ENCODE results near the gene NUAK2.
"Not testable (repeated sequence)": the region's sequence is repeated elsewhere in the genome, so short reads cannot be mapped to it uniquely, and the experiment has no call there.

The NUAK2 gene

DNA sequence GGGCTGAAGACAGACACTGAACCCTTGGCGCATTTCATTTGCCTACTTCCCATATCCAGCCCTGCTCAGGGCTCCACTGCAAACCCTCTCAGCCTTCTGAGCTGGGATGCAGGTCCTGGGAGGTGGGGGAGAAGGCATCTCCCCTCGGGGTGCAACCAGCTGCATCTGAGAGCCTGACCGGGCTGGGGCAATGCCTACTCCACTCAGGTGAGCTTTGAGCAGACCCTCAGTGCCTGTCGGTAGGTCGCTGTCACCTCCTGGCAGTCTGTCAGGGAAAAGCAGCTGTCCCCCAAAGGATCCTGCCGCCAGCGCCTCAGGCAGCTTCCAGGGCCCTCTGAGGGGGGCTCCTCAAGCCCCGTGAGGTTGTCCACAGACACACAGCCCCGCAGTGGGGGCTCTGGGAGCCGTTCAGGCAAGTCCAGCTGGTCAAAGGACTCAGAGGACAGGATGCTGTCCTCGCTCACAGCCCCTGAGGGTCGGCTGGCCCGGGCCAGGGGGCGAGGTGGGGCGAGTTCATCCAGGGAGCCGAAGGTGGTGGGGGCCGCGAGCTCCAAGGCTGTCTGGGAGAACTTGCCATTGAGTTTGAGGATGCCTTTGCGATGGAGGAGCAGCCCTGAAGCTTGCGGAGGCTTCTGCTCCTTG is 18.2 kb downstream of the NUAK2 start:
- no peak for DNase-seq (ENCODE audit: low read depth)
- TF ChIP-seq, protein P1, sequence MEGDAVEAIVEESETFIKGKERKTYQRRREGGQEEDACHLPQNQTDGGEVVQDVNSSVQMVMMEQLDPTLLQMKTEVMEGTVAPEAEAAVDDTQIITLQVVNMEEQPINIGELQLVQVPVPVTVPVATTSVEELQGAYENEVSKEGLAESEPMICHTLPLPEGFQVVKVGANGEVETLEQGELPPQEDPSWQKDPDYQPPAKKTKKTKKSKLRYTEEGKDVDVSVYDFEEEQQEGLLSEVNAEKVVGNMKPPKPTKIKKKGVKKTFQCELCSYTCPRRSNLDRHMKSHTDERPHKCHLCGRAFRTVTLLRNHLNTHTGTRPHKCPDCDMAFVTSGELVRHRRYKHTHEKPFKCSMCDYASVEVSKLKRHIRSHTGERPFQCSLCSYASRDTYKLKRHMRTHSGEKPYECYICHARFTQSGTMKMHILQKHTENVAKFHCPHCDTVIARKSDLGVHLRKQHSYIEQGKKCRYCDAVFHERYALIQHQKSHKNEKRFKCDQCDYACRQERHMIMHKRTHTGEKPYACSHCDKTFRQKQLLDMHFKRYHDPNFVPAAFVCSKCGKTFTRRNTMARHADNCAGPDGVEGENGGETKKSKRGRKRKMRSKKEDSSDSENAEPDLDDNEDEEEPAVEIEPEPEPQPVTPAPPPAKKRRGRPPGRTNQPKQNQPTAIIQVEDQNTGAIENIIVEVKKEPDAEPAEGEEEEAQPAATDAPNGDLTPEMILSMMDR (conservative IDR thresholded peaks at IDR 0.05; ENCODE audit: low read depth, low read length) = no peak
- H3K4me3 ChIP-seq (ENCODE audit: low read length) = no peak overlapping the region

DNA sequence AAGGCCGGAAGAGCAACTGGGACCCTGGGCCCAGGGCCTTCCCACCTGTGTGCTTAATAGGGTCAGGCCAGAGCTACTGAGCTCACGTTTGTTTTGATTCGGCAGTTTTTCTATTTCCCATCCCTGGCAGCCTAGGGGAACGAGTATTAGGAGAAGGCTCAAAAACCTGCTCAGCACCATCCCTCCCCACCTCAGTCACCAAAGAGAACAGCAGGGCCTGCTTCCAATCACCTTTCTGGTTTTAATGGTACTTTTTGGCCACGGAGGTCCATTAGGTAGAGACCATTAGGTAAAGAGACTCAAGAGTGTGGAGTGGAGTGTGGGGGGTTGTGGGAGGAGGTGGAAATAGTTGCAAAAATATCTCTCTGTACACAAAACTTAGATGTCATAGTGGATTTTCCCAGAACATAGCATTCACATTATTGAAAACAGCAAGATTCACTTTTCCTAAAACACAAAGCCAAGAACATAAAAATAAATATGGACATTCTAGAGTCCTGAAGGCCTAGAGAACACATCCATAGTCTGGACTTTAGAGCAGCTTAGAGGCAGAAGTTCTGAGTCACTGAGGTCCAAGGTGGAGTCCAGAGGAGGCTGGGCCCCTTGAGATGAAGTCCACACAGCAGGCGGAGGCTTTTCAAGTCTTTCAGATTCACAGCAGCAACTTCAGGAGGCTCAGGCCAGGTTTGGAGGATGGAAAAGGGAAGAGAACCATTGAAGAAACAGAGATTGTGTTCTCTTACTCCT is 19.5 kb downstream of the NUAK2 start:
- TF ChIP-seq, protein P1 (conservative IDR thresholded peaks at IDR 0.05; ENCODE audit: low read depth, low read length) = no peak
- DNase-seq (ENCODE audit: low read depth) = no peak
- H3K4me3 ChIP-seq (ENCODE audit: low read length) = no peak overlapping the region

DNA sequence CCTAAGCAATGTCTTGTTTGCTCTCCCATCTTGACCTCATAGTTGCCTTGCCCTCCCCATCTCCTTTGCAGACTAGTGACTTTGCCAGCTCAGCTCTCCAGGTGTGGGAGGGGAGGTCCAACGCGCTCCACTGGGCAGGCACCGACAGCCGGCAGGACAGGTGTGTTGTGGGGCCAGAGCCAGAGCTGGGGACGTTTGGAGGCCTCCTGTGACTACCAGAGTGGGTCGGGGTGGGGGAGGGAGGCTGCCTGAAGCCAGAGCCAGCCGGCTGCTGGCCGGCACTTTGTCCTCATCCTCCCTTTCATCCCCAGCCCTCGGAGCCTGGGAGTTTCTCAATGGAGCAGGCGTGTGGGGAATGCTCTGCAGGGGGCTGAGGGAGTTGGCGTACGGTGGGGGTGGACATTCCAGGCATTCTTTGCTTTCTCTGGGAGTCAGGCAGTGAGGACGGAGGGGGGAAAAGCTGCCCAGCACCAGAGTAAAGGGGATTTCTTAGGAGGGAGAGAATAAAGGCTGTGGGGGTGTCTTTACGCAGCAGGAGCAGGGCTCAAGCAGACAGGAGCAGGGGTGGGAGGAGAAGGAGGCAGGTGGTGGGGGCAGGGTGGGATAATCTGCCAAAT is 20.2 kb downstream of the NUAK2 start:
- DNase-seq (ENCODE audit: low read depth) = peak; percentile 93
- no peak overlapping the region for H3K4me3 ChIP-seq (ENCODE audit: low read length)
- TF ChIP-seq, protein P1 (conservative IDR thresholded peaks at IDR 0.05; ENCODE audit: low read depth, low read length) = no peak

DNA sequence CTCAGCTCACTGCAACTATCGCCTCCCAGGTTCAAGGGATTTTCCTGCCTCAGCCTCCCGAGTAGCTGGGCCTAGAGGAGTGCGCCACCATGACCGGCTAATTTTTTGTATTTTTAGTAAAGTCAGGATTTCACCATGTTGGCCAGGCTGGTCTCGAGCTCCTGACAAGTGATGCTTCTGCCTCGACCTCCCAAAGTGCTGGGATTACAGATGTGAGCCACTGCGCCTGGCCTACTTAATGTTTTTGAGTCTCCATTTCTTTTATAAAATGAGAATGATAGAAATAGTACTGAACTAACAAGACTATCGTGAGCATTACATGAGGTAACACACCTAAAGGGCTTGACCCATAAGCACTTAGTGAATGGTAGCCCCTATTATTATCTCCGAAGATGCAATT is 21.4 kb downstream of the NUAK2 start:
- TF ChIP-seq, protein P1 (conservative IDR thresholded peaks at IDR 0.05; ENCODE audit: low read depth, low read length) = no peak
- DNase-seq (ENCODE audit: low read depth) = no peak

DNA sequence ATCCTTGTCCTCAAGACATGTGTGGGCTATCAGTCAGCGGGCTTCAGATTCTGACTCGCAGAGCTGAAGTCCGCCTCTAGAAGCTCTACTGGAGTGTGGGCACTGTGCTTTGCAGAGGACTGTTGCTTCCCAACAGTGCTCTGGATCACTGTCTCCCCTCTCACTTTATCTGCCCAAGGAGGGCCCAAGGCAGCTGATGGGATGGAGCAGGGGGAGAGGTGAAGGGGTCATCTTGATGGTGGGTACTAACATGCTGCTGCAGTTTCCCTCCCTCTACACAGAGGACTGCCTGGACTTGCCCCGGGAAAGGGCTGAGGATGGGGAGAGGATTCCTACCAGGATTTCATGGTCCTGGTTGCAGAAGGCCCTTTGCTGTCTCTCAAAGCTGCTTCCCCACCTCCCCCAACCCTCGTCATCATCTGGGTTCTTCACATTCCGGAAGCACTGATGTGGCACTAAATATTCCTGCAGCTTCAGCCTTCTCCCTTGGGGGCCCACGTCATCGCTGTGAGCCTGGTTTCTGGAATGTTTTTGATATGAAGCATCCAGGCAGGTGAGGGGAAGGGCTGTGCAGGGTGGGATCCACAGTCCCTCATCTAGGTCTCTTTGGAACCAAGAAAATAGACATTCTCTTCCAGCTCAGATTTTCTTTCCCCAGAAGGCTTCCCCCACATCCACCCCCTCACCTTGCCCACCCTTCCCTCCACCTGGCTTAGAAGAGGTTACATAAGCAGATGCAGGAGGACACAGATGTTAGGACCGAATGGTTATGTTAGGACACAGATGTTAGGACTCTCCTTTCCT is 23.2 kb downstream of the NUAK2 start:
- TF ChIP-seq, protein P1 (conservative IDR thresholded peaks at IDR 0.05; ENCODE audit: low read depth, low read length) = no peak
- H3K4me3 ChIP-seq (ENCODE audit: low read length) = no peak overlapping the region
- no peak for DNase-seq (ENCODE audit: low read depth)

More for the DNA sequence above, 21.4 kb downstream of the NUAK2 start:
- no peak overlapping the region for H3K4me3 ChIP-seq (ENCODE audit: low read length)

DNA sequence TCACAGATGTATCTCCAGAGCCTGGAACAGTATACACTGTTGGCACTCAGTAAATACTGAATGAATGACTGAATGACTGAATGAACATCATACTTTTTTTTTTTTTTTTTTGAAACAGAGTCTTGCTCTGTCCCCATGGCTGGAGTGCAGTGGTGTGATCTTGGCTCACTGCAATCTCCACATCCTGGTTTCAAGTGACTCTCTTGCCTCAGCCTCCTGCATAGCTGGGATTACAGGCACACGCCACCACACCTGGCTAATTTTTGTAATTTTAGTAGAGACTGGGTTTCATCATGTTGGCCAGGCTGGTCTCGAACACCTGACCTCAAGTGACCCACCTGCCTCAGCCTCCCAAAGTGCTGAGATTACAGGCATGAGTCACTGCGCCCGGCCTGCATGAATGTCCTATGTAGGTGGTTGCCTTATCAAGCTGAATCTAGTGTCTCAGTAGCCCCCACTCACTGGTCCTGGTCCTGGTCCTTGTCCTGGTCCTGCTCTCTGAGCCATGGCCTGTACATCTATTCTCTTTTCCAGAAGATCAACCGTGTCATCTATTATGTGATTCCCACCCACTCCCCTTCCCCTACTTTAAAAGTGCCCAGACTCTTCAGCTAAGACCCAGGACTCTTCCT is 23.9 kb downstream of the NUAK2 start:
- H3K4me3 ChIP-seq (ENCODE audit: low read length); DNase-seq (ENCODE audit: low read depth): not testable (repeated sequence)

DNA sequence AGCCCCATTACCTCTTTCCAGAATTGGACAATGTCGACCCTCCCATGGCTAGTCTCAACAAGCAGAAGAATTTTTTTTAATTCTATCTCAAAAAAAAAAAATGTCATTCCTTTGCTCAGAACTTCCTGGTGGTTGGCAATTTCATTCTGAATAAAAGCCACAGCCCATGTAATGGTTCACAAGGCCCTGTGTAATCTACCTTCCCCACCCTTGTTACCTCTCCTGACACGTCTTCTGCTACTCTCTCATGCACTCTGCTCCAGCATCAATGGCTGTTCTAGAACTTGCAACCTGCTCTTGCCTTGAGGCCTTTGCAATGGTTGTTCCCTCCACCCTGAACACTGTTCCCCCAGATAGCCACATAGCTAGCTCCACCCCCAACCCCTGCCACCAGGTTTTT is 25.4 kb downstream of the NUAK2 start:
- no peak for DNase-seq (ENCODE audit: low read depth)
- TF ChIP-seq, protein P1 (conservative IDR thresholded peaks at IDR 0.05; ENCODE audit: low read depth, low read length) = no peak
- H3K4me3 ChIP-seq (ENCODE audit: low read length) = no peak overlapping the region
